Activated CD8-positive, alpha-beta memory T cell treated with anti-CD3 and anti-CD28 coated beads for 24 hours (primary cell): ENCODE results near the gene RHEBL1.

Source experiments
- DNase-seq: peaks from one replicate; pipeline ENCODE4 v3.0.0-alpha.2; 2020

Gene RHEBL1

DNA sequence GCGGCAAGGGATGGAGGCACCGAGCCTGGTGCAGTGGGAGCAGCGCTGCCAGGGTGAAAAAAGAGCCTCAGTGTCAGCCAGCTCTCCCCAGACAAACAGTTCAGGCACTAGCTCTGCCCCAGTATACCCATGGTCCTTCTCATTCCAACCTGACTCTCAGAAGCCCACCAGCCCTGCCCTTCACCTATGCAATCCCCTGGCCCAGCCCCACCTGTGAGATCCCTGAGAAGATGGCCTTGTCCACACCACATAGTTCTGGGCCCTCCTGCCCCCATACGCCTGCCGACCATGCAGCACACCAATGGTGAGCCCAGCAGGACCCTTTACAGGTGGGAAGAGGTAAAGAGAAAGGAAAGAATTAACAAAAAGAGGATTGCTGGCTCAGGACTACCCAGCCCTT, 15.7 kb downstream of the RHEBL1 start:
- DNase-seq, result no peak

DNA sequence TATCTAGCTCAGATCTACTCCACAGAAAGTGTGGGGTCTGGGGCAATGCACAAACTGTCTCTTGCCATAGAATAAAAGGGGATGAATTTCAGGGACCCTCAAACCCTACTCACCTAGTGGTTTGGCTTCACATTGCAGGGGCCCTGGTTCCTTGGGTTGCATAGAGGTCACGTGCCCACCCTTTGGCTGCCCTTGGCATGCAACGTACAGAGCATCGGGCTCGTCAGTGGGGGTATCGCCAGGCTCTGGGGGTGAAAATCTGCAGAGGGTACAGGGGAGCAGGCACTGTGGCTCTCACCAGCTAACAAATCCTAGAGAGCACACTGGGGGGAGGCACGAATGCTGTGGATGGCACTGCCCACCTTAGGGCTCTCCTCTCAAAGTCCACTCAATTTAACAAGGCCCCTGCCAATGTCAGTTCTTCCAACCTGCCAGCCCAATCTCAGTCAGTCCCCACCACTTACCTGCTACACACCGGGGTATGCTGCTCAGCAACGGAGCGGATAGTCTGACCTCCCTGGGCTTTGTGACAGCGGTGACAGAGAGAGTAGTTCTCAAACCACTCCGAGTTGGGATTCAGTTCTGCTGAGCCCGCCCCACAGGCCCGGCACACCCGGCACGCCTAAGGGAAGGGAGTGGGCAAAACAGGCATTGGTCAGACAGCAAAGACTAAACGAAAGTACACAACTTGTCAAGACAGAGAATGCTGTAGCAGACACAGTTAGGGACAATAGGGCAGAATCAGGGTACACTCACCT, 17.1 kb downstream of the RHEBL1 start:
- no peak for DNase-seq

DNA sequence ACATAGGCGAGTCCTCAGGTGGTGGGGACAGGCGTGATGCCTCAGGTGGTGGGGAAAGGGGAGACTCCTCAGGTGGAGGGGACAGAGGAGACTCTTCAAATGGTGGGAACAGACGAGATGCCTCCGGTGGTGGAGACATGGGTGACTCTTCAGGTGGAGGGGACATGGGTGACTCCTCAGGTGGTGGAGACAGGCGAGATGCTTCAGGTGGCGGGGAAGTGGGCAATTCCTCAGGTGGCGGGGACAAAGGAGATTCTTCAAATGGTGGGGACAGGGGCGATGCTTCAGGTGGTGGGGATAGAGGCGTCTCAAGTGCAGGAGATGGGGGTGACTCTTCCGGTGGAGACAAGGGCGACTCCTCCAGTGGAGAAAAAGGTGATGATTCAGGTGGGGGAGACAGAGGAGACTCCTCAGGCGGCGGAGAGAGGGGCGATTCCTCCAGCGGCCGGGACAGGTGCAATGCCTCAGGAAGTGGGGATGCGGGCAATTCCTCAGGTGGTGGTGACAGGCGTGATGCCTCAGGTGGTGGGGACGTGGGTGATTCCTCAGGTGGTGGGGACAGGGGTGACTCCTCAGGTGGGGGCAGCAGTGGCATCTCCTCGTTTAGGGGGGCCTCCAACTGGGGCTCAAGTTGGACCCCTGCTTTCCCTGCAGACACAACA, 17.9 kb downstream of the RHEBL1 start:
- DNase-seq, result no peak

DNA sequence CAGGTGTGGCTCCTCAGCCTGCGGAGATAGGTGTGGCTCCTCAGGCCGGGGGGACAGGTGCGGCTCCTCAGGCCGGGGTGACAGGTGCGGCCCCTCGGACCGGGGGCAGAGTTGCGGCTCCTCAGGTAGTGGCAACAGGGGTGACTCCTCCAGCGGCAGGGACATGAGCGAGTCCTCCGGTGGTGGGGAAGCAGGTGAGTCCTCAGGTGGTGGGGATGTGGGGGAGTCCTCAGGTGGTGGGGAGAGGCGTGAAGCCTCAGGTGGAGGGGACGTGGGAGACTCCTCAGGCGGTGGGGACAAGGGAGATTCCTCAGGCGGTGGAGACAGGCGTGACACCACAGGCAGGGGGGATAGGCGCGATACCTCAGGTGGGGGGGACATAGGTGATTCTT, 18.4 kb downstream of the RHEBL1 start:
- no peak for DNase-seq

DNA sequence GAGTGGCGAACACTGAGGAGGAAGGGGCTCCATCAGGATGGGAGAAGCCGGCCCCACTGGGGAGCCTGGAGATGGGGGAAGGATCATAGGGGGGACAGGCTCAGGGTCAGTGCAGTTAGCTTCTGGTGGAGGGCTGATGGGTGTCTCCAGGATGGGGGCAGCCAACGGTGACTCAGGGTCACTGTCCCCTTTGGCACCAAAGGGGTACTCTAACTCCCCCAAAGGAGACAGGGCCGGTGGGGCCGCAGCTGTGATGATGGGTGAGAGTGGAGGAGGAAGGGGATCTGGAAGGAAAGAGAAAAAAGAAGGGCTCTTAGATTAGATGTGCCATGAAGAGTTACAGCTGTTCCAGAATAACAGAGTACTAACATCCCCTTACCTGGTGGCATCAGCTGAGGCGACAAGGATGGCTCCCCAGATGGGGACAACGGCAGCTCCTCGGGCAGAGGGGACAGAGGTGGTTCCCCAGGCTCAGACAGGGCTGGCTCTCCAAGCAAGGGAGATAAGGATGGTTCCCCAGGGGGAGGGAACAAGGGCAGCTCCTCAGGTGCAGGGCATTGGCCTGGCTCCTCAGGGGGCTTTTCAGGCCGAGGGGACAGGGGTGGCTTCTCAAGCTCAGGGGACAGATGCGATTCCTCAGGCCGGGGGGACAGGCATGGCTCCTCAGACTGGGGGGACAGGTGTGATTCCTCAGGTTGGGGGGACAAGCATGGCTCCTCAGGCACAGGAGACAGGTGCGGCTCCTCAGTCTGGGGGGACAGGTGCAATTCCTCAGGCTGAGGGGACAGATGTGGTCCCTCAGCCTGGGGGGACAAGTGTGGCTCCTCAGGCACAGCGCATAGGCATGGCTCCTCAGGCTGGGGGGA, 19.0 kb downstream of the RHEBL1 start:
- no peak for DNase-seq

DNA sequence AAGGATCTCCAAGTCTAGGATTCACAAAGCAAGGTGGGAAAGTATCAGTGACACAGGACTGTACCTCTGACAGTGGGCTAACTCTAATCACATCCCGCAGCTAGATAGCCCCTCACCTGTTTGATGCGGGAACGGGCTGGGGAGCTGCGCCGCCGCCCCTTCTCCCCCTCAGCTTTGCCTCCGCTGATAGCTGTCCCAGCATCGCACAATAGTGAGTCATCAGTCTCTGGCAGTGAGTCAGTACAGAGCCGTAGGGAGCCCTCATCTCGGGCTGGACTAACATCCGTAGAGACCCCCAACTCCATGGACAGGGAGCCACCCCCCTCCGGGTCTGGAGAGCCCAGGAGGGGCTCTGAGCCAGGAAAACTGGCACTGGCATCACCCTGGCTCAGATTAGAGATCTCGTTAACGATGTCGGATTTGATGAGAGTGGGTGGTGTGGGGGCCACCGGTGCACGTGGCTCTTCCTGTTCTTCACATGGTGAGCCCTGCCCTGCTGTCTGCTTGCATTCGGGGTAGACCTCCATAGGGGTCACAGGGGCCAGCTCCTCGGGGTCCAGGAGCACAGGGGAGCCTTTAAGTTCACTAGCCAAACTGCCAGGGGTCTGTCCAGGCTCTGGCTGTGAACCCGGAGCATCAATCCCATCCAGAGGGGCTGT, 20.1 kb downstream of the RHEBL1 start:
- DNase-seq, result no peak

DNA sequence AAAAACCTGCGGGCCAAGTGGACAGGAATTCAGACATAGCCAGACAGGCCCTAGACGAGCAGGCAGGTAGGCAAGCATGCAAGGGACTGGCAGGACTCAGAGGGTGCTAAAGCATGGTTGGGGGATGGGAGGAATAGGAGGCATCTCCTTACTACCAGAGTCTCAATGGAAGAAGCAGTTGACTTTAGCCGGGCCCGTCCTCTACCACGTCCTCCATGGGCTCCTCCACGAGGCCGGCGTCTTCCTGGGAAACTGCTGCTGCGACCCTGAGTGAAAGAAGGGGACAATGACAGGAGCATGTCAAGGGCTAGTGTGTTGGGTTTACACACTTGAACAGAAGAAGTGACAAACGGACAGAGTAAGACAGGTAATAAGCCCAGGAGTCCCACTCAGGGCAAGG, 20.8 kb downstream of the RHEBL1 start:
- no peak for DNase-seq

DNA sequence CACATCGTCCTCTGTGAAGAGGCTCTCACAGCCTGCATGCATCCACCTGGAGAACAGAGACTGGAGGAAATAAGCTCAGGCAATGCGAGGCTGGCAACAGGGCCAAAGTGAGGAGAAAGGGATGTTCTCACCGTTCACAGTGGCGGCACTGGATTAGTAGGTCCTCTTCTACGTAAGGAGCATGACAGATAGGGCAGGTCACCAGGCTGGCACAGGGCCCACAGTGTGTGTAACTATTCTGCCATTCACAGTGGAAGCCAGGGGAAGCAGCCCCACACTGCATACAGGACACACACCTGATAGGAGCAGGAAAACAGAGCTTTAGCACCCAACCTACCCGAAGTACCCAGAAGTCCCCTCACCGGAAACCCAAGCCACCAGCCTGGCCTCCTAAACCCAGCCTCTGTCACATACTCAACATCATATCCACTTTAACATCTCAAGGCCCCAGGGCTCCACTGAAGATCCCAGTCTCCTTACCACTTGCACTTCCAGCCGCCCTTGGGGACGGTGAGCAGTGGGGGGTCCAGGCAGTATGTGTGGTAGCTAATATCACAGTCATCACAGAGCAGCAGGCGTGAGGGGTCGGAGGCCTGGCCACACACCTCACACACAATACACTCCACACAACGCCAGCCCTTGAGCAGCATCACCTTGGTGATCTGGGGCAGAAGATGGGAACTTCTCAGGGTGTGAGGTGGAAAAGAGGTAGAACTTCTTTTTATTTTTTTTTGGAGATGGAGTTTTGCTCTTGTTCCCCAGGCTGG, 23.5 kb downstream of the RHEBL1 start:
- no peak for DNase-seq

DNA sequence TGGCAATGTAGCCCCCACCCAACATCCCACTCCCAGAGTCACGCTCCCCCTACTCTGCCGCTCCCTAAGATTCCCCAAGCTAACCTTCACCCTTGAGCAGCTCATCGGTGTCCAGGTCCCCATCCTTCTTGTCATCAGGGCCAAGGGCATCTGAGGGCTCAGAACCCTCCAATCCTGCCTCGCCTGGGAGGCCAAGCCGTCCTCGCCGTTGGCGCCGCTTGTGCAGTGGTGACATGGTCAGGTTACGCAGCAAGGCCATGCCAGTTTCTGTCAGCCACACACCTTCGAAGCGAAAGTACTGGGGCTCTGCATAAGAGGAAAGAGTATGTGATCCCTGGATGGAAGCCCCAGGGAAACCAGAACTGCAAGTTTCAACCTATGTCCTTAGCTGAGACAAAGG, 25.1 kb downstream of the RHEBL1 start:
- DNase-seq, result no peak

DNA sequence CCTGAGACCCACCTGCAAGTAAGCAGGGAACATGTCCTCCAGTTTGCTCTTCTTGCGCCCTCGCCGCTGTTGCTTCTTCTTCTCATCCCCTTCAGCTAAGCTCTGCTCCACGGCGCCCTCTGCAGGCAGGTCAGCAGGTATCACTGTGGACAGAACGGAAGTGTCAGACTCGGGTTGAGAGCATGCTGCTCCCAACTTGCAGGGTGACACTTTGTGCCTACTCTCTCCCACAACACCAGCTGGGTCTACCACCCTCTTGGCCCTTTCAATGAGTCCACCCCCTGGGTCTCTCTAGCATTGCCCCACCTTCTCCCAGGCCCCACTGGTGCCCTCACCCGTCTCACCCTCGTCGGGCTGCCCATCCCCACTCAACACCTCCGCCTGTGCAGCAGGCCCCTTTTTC, 25.9 kb downstream of the RHEBL1 start:
- DNase-seq, result peak; percentile 89

DNA sequence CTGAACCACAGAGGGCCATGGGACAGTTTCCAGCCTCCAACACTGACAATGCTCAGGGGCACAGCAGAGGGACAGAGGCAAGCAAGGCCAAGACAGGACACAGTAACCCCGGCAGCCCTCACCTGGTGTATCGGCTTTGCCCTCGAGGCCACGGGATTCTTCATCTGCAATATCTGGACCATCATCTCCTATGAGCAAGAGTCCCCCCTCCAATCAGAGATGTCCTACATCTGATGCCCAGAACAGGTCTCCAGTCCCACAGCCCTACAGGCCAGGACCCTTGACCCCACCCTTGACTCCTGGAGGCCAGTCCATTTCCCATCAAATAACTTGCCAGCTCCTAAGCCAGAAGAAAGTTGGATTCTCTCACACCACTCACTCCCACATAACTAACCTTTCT, 26.5 kb downstream of the RHEBL1 start:
- DNase-seq, result no peak

DNA sequence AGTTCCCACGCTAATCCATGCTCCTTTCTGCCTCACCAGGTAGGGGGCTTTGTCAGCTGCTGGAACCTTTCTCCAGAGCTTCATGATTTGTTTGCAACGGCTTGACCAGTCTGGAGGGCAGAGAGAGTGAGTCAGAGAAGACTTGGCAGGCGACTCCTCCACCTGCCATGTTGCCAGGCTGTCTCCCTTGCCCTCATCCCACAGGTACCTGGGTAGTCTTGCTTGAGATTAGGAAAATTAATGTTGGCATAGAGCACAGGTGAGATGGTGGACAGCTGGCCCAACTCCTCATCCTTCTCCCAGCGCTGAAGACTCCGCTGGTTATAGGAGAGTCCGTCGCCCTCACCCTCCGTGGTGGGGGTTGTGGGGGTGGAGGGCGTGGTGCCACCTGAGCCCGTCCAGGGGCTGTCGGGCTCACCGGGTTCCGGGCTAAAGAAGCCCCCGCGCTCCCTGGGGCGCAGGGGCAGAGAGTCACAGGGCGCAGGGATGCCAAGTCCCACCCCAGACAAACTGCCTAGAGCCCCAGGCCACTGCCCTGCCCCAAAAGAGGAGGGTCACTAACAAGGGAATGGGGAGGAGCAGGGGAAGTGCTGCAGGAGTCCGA, 27.8 kb downstream of the RHEBL1 start:
- DNase-seq, result no peak

DNA sequence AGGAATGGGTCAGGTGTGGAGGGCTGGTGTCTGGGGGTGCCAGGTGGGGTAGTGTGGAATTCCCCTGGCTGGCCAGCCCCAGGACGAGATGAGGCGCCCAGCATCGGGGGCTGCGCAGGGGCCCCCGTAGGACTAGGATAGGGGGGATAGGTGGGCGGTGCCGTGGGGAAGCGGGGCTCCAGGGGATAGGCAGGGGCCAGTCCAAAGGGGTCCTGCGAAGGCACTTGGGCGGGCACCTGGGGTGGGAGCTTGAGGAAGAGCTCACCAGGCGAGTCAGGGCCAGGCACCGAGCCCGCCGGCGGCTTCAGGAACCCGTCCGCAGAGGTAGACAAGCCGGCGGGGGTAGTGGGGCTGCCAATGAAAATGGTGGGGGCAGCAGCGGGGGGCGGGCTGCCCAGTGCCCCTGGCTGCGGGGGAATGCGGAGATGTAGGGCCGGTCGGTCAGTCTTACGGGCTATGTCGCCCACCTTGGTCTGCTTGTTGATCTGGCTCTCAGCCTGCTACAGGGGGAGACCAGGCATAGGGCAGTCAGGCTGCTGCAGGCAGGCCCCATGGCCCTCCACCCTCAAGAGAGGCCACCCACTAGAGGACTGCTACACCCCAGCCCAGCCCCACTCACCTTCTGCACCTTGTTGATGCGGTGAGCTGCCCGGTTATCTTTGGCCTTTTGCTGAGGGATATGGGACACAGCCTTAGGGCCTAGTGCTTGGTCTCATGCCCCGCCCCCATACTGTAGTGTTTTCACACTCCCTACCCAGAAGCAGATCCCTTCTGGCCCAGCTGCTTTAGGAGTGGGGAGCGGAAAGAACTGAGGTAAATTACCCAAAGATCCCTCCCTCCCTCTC, 28.5 kb downstream of the RHEBL1 start:
- no peak for DNase-seq

DNA sequence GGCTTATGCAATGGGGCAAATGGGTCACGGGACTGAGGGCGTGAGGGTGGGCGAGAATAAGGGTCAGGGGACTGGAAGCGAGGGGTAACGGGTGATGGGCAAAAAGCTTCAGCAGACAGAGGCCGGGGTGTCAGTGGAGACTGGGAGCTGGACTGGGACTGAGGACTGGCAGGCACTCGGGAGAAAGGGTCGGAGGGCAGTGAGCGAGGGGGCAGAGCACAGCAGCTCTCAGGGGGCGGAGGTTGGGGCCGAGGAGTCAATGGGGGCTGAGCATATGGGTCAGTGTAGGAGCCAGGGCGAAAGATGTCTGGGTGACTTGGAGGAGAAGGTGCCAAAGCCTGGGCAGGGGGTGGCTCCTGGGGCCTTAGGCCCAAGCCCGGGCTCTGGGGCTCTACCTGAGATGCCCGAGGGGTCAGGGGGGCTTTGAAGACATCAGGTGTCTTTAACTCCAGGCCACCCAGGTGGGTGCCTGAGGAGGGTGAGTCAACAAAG, 29.4 kb downstream of the RHEBL1 start:
- DNase-seq, result no peak

DNA sequence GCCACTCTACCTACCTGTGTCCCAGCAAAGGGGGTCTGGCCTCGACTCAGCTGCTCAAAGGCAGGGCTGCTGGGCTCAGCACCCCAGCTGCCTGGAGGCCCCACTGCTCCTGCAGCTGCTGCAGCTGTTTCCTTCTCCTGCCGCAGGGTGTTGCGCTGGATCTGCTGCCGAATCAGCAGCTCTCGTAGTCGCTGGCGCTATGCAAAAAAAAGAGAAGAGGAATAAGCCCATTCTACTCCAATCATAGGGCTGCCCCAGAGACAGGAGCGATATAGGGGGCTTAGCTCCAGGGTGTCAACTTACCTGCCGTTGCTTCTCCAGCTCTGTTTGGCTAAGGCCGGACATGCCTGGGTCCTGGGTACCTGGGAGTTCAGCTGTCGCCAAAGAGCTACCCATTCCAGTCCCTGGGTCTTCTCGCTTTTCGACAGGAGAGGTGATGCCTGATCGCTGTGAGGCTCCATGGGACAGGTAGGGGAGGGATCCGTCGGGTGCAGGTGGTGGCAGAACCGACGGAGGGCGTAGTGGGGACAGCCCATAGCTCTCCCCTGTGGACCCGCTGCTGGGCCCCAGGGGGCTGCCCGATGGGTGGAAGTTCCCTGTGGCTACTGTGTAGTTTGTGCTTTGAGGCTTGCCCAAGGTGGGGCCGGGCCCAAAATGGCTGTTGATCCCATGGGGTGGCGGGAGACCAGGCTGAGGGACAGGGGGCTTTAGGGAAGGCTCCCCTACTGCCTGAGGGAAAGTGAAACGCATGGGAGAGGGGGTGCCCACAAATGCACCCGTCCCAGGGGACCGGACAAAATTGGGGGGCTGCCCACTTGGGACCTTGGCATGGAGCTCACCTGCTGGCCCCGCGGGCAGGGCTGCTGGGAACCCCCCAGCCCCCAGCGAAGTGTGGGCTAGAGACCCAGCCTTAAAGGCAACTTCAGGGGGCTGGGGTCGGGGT, 30.1 kb downstream of the RHEBL1 start:
- DNase-seq, result no peak

DNA sequence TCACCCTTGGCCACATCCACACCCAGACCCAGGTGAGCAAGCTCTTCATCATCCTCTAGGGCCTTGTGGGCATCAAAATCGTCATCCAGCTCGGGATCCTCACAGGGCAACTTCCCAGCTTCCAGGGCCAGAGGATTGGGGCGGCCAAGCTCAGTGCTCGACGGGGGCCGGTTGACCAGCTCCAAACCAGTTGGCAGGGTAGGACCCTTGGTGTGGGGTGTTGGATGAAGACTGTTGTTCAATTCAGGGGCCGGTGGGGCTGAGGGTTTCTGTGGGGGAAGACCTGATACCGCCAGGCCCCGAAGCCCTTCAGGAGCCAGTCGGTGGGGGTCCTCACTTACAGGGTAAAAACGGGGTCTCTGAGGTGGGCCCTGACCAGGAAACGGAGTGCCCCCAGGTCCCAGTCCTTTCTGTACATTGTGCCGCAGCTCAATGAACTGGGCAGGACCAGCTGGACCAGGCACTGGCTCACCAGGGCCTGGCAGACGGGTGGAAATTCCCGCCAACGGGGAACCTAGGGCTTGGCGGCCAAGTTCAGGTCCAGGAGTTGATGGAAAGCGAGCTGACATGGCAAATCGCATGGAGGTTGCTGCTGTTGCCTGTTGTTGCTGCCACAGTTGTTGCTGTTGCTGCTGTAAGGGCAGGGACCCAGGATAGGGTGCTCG, 31.4 kb downstream of the RHEBL1 start:
- DNase-seq, result no peak

DNA sequence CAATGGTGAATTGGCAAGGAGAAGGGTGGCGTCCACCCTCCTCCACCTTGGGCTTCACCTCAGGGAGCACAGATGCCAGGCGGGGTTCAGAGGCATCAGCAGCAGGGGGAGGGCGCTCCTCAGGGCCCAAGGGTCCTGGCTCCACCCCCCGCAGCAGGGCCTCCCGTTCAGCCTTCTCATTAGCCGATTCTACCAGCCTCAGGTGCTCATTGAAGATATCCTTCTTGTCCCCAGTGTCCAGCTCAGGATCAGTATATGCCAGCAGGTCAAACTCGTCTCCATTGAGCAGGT, 31.9 kb downstream of the RHEBL1 start:
- no peak for DNase-seq

DNA sequence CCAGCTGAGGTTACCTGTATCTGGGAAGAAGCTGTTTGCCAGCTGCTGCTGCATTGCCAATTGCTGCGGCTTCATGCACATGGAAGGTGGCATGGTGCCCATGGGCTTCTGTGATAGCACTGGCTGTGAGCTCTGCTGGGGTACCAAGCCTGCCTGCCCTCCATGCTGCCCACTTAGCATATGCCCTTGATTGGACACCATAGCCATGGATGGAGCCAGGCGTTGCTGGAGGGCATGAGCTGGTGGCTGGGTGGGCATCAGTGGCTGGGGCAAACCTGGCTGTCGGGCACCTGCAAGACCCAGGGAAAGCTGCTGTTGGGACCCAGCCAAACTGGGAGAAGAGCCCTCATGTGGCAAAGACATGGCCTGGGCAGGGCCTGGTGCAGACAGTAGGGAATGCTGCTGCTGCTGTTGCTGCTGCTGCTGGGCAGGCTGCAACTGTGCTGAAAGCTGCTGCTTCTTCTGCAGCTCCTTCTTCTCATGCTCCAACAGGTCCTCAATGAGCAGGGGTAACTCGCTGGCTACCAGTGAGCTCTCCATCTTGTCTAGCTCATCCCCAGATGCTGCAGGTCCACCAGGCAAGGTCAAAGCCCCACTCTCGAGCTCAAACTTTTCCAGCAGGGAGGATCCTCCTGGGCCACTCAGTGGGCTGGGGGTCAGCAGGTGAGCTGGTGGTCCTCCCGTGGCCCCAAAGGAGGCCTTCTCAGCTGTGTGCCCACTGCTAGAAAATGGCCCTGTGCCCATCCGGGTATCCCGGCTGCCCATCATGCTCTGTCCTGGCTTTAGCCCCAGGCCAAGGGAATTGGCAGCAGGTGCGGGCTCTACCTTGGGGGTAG, 32.5 kb downstream of the RHEBL1 start:
- no peak for DNase-seq
